Epithelial cell of esophagus (primary cell): ENCODE results near the gene JAM3.

Experiments
- DNase-seq: peaks from one replicate; pipeline ENCODE4 v3.0.0; 2010; ENCODE audit warnings: low read depth
- H3K4me3 ChIP-seq: 2 replicates; pipeline ENCODE4 v1.5.1; 2011; ENCODE audit warnings: mild to moderate bottlenecking, low read length, control low read depth
- CTCF ChIP-seq: IDR thresholded peaks from 2 replicates; pipeline ENCODE4 v1.5.1; 2011; ENCODE audit warnings: low read depth, mild to moderate bottlenecking, low read length, control low read depth, inconsistent platforms; ENCODE audit not compliant: insufficient read depth; ENCODE audit errors: missing control alignments

JAM3 gene

GRCh38 chr11:134124660-134125451 lies 56.0 kb downstream of the JAM3 start:
- no peak for TF ChIP-seq CTCF
- DNase-seq: no peak
- H3K4me3 ChIP-seq: peak overlapping the region; percentile 24

GRCh38 chr11:134125507-134125906 lies 56.6 kb downstream of the JAM3 start:
- TF ChIP-seq CTCF: no peak
- H3K4me3 ChIP-seq: no peak overlapping the region
- no peak for DNase-seq

GRCh38 chr11:134126217-134126822 lies 57.4 kb downstream of the JAM3 start:
- no peak overlapping the region for H3K4me3 ChIP-seq
- DNase-seq: peak; percentile 75
- TF ChIP-seq CTCF: no peak

- TF ChIP-seq CTCF: no peak
- no peak for DNase-seq
- no peak overlapping the region for H3K4me3 ChIP-seq
These were observed 62.9 kb downstream of the JAM3 start for GRCh38 chr11:134131628-134132244.

- no peak overlapping the region for H3K4me3 ChIP-seq
- TF ChIP-seq CTCF: no peak
- peak; percentile 67 for DNase-seq
These were observed 63.9 kb downstream of the JAM3 start for GRCh38 chr11:134132808-134133207.

DNA sequence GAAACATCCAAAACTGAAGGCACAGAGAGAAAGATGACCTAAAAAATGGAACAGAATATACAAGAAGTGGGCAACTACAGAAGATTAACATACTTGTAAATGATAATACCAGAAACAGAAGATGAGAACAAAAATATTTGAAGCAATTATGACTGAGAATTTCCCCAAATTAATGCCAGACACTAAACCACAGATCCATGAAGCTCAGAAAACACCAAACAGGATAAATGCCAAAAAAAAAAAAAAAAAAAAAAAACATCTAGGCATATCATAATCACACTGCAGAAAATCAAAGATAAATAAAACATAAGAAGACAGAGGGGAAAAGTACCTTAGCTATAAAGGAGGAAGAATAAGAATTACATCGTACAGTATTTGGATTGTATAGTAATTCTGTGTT lies 65.3 kb downstream of the JAM3 start:
- H3K4me3 ChIP-seq: no peak overlapping the region
- no peak for TF ChIP-seq CTCF
- no peak for DNase-seq
